HTR-8/SVneo (cell line): Measurements from ENCODE around the gene MRPL28.
"Not testable (repeated sequence)": the region's sequence is repeated elsewhere in the genome, so short reads cannot be mapped to it uniquely, and the experiment has no call there.

ENCODE experiments used
- DNase-seq: peaks from one replicate; pipeline ENCODE4 v3.0.0; 2011; ENCODE audit warnings: low spot score, mixed read lengths; ENCODE audit not compliant: insufficient read length
- FAIRE-seq: peaks from 2 replicates; lab custom pipeline; 2011; peaks lifted over from hg19 to GRCh38; lab: Jason Lieb, UNC

Gene MRPL28

GRCh38 chr16:345772-346171 lies 24.6 kb downstream of the MRPL28 start:
- no peak for FAIRE-seq
- no peak for DNase-seq

GRCh38 chr16:342455-343213 lies 27.7 kb downstream of the MRPL28 start:
- DNase-seq (no peak), FAIRE-seq (no peak)

GRCh38 chr16:341974-342336 lies 28.4 kb downstream of the MRPL28 start:
- FAIRE-seq, DNase-seq: not testable (repeated sequence)

- DNase-seq, FAIRE-seq: not testable (repeated sequence)
Observed at GRCh38 chr16:341095-341973, 29.0 kb downstream of the MRPL28 start.

- FAIRE-seq (no peak), DNase-seq (no peak)
Observed at GRCh38 chr16:340370-341091, 29.8 kb downstream of the MRPL28 start.

- FAIRE-seq (no peak), DNase-seq (no peak)
Observed at GRCh38 chr16:339680-340079, 30.7 kb downstream of the MRPL28 start.

GRCh38 chr16:337975-338575 lies 32.3 kb downstream of the MRPL28 start:
- DNase-seq, result no peak
- FAIRE-seq, result no peak

GRCh38 chr16:337437-337836 lies 32.9 kb downstream of the MRPL28 start:
- FAIRE-seq, result no peak
- no peak for DNase-seq

GRCh38 chr16:336269-336668 lies 34.1 kb downstream of the MRPL28 start:
- FAIRE-seq (no peak), DNase-seq (no peak)

GRCh38 chr16:334861-335632 lies 35.3 kb downstream of the MRPL28 start:
- peak; percentile 93 for FAIRE-seq
- DNase-seq, result not testable (repeated sequence)

- not testable (repeated sequence) for DNase-seq
- FAIRE-seq, result peak; percentile 67
Observed at GRCh38 chr16:334164-334832, 36.0 kb downstream of the MRPL28 start.

- FAIRE-seq (peak; percentile 83), DNase-seq (no peak)
Observed at GRCh38 chr16:333406-334094, 36.8 kb downstream of the MRPL28 start.

GRCh38 chr16:331181-331814 lies 39.0 kb downstream of the MRPL28 start:
- DNase-seq, result not testable (repeated sequence)
- FAIRE-seq, result peak; percentile 40

- FAIRE-seq (no peak), DNase-seq (no peak)
Observed at GRCh38 chr16:330741-331140, 39.6 kb downstream of the MRPL28 start.

GRCh38 chr16:325375-326145 lies 44.8 kb downstream of the MRPL28 start:
- FAIRE-seq, result no peak
- no peak for DNase-seq

GRCh38 chr16:324451-325334 lies 45.6 kb downstream of the MRPL28 start:
- FAIRE-seq, result no peak
- no peak for DNase-seq

- DNase-seq (no peak), FAIRE-seq (no peak)
Observed at GRCh38 chr16:324201-324450, 46.2 kb downstream of the MRPL28 start.
